Activated gamma-delta T cell (primary cell): ENCODE results near the gene PRRC2A.

Experiments
- DNase-seq: peaks from one replicate; lab custom pipeline; 2025; lab: John Stamatoyannopoulos, UW

Gene PRRC2A

DNA sequence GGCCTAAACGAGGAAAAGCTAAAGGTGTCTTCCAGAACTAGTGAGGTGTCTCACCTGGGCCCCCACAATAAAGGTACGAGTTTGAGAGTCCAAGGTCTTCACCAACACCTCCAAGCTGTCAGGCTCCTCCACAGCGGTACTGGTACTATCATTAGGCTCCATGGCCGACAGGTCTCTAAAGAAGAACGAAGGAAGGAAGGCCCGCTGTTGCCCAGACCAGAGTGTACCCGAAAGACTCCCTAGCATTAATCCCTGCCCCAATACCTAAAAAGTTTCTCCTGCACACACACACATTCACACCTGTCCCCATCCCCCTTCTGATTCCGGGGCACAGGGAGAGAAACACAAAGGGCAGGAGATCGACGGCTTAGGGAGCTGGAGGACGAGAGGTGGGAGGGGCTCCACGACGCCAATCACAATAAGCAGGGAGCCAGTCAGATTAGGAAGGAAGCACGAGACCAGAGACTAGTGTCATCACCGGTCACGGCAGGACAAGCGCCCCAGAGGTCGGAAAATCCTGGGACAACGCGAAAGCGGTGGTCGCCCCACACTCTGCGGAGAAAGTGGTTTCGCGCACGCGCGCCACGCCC lies 31.2 kb downstream of the PRRC2A start:
- DNase-seq = no peak

DNA sequence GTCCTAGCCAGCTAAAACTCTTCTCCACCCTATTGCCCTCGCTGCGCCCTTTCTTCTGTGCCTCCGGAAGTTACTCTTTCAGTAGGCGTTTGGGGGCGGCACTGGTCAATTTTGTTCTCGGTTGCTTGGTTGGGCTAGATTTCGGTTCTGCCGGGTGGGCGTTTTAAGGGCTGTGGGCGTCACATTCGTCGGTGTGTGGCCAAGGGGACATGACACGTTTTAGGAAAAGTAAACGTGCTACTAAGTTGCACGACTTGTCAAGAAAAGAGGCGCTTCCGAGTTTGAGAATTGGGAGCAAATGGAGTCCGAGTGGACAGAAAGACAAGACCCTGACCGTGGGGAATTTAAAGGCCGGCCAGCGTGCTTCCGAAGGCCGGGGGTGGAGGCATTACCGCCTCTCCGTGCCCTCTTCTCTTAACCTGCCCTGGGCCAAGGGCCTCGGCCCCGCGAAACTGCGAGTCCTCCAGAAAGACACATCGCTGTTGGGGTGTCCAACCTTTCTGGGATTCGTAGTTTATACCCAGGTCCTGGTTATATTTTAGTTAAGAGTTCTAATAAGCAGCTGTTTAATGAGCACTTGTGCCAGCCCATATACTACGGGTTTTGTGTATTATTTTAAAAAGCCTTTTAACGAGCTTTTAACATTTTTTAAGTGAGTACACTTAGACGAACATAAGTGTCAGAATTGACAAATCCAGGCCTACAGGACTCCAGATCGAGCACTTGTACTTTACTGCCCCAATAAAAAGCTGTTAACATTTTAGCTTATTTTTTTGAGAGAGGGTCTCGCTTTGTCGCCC lies 32.6 kb downstream of the PRRC2A start:
- no peak for DNase-seq

DNA sequence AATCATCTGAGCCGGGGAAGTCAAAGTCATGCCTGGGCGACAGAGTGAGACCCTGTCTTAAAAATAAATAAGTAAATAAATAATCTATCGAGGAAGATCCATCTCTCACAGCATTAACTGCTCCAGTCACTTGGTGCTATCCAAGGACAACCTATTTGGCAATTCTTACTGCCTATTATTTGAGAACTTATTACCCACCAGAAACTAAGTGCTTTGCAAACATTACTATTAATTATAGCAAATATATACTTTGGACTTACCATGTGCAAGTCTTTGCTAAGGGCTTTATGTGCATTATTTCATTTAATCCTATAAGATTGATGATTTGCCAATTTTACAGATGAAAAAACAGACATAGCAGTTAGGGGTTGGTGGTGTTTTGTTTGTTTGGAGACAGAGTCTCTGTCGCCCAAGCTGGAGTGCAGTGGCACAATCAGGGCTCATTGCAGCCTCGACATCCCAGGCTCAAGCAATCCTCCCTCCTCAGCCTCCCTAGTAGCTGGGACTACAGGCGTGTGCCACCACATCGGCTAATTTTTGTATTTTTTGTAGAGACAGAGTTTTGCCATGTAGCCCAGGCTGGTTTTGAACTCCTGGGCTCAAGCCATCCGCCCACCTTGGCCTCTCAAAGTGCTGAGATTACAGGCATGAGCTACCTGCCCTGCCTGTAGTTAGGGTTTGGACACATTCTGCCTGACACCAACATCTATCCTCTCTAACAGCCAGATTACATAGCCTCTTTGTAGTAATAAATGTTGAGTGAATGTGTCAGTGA lies 34.2 kb downstream of the PRRC2A start:
- DNase-seq = no peak

DNA sequence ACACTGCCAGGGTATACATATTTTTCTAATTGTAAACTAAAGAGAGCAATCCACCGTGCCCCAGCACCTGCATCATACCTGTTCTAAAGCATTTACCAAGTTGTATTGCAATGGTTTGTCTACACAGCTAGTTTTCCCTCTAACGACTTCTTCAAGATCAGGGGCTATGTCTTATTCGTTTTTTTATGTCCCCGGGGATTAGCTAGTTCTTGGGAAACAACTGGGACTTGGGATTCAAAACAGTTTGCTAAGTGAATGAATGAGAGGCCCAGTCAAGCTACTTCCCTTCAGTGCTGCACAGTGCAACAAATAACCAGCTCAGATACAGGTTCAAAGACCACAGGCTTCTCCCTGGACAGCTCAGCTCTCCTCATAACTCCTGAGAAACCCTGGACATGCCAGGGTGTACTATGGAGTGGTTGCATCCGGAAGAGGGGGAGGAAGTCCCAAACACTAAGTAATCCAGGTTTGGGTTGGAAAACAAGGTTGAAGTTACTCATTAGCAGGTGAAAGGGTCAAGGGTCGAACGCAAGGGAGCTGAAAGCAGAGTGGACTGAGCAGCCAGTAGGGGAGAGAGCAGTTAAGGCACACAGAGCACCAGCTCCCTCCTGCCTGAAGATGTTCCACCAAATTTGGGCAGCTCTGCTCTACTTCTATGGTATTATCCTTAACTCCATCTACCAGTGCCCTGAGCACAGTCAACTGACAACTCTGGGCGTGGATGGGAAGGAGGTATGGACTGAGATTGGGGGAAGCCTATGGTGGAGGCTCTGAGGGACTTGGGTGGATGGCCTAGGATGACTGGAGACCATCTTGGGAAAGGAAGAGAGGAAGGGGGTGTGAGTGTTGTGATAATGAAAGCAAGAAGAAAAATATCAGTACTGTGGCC lies 35.1 kb downstream of the PRRC2A start, which contains the start of gene APOM:
TSS of gene APOM (plus strand) at position 546 of the 889 bp plus-strand sequence. CDS start at position 619, 73 bp downstream.
- DNase-seq = no peak

DNA sequence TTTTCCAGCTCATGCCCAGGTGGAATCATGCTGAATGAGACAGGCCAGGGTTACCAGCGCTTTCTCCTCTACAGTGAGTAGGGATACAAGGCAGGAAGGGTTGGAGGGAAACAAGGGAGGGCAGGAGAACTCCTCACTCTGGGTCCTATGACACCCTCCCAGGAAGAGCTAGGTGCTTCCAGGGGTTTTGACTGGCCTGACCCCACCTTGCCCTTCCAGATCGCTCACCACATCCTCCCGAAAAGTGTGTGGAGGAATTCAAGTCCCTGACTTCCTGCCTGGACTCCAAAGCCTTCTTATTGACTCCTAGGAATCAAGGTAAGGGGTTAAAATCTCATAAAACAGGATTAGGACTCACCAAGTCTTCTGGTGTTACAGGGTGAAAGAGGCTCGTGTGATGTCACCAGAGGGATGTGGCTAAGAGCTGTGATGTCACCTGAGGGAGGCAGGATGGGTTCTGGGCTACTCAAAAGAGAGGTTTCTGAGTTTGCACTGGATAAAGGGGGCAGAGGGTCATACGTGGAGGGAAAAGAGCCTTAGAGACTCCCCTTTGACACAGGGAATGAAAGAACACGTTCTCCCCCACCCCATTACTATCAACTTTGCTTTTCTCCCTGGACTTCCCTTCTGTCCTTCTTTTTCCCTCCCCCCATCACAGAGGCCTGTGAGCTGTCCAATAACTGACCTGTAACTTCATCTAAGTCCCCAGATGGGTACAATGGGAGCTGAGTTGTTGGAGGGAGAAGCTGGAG lies 37.1 kb downstream of the PRRC2A start:
- DNase-seq = no peak

DNA sequence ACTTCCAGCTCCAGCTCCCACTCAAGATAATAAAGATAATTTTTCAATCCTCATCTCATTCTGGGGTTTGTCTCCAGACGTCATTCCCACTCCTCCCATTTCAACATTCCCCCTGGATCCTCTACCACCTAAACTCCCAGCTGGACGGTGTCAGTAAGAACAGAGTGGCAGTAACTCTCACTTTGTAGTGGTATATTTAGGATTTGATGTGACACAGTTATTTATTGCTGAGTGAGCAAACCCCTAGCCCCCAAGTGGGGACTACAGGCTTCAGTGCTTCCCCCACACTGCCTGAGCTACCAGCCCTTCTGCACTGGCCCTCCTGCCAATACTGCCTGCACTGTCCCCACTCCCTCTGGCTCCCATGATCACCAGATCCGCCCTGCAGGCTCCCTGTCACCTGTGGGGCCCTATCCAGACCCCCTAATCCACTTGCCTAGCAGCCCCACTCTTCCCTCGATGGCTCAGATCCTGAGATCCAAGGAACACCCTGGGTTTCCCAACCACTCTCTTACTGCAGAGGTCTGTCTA lies 37.7 kb downstream of the PRRC2A start:
- DNase-seq = no peak

DNA sequence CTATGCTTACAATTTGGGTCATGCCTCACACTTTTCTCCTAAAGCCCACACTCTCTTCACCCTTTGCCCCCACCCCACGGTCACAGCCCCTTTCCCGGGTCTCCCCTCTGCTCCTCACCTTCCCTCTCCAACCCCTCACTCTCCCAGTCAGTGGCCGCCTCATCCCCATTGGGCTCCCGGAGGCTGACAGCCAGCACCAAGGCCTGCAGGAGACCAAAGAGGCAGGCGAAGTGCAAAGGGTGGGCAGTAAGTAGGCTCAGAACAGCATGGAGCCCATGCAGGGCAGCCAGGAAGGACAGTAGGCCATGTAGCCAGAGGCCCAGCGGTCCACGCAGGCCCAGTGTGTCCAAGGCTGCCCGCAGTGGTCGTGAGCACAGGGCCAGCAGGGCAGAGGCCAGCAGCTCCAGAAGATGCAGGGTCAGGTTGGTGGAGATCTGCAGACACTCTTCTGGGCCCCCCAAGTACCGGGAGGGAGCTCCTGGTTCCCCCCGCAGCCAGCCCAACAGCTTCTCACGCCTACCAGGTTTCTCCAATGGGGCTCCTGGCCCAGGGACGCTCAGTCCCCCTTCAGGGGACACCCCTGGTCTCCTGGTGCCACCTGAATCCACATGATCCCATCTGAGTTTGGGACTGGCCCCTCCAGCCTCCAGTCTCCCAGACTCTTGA lies 38.6 kb downstream of the PRRC2A start:
- DNase-seq = no peak

DNA sequence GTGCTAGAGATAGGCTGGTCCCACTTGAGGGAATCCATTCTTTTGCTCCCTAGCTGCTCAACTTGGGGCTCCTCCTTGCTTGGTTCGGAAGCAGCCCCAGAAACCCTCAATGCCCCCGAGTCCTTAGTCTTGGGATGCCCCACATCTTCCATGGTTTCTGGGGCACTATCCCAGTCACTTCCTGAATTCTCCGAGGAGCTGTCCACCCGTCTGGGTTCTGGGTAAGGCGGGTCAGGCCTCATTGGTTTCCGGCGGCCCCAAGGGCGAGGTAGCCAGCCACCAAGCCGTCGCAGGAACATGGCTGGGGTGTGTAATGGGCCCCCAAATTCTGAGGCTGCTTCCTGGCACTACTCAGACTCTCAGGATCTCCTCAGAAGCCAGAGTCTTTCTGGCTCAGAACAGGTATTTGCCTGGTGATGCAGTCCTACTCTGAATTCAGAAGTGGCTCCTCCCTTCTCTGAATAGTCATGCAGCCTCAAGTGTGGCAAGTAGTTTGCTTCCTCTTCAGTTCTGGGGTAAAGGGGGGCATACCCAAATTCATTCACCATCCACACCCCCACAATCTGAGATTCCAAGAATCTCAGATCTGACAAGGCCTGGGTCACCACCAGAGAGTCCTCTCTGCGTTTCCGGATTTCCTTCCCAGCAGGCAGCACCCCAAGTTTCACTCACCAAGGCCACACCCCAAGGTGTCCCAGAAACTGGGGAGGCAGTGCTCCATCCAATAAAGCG lies 39.3 kb downstream of the PRRC2A start:
- no peak for DNase-seq

DNA sequence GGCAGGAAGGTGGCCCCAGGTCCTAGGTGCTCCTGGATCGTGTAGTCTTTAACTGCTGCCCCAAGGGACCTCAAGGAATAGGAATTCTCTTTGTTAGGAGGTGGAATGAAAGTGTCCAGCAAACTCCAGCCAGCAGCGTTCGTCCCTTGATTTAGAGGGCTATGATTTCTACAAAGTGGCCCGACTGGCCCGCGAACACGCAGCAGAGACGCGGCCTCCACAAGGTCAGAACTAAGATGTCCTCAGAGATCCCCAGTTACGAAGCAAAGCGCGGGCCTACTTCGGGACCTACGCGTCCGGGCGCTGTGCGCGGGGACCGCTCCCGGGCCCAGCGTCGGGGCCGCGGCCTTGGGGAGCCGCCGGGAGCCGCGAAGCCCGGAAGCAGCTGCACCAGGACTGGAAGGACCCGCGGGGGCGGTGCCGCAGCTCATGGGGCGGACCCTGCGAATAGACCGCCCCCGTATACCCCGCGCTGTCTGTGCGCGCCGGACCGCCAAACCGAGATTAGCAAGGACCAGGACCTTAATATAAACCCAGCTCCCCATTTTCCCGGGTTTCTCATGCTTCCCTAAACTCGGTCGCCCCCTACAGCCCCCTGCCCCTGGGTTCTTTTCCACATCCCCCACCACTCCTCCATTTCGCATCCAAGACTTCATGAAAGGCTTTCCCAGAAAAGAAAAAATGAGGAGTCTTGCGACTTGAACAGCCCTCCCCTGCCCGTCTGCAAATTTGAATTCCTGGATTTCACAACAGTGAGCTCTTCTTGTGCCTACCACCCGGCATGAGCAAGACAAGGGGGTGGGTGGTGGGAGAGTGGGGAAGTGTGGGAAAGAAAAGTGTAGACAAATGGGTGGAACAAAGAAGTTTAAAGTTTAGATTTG lies 40.1 kb downstream of the PRRC2A start, which contains the start of gene C6orf47:
TSS of gene C6orf47 (minus strand) at position 398 of the 881 bp plus-strand sequence. CDS start 831 bp downstream, outside the sequence.
- DNase-seq = peak; percentile 66

DNA sequence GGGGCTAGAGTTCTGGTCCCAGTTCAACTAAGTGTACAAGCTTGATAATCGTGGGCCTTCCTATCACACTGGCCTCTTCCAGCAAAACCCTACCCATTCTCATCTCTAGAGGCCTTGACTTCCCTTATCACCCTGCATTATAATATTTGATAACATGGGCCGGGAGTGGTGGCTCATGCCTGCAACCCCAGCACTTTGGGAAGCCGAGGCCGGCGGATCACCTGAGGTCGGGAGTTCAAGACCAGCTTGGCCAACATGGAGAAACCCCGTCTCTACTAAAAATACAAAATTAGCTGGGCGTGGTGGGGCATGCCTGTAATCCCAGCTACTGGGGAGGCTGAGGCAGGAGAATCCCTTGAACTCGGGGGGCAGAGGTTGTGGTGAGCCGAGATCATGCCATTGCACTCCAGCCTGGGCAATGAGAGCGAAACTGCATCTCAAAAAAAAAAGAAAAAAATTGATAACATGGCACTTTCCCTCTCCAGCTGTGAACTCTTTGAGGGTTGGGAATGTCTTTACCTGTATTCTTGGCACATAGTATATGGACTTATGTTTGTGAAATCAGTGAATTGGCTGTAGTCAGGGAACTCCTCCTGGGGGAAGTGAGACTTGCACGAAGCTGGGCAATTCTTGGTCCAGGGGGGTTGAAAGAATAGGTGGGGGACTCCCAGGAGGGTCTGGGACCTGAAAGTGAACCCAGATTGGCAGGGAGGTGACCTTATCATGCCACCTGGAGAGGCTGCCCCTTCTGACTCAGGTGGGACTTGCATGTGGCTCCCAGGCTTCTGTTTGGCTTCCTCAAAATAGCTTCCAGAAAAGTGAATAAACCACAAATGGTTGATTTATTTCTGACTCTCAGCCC lies 41.0 kb downstream of the PRRC2A start:
- DNase-seq = no peak

DNA sequence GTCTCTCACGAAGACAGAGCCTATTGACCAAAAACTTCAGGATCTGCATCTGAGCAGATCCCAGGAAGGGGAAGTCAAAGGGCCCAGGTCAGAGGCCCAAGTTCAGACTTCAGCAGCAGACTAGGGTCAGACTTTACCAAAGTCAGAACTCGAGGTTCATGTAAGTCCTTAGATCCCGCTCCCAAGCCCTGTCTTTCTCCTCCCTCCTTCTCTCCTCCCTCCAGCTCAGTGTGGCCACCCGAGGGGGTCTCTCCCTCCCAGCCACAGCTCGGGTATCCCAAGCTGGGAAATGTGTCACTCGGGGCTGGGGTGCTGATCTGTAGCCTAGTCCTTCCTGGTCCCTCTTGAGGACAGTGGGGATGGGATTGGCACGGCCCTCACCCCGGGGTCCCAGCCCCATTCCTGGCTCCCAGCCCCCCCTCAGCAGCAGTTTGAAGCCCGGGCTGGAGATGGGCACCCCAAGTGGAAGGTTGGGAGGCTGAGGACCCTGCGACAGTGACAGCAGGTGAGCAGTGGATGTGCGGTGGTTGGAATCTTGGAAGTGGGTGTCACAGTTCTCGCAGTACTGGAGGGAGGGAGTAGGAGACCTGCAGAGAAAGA lies 41.7 kb downstream of the PRRC2A start:
- DNase-seq = no peak

DNA sequence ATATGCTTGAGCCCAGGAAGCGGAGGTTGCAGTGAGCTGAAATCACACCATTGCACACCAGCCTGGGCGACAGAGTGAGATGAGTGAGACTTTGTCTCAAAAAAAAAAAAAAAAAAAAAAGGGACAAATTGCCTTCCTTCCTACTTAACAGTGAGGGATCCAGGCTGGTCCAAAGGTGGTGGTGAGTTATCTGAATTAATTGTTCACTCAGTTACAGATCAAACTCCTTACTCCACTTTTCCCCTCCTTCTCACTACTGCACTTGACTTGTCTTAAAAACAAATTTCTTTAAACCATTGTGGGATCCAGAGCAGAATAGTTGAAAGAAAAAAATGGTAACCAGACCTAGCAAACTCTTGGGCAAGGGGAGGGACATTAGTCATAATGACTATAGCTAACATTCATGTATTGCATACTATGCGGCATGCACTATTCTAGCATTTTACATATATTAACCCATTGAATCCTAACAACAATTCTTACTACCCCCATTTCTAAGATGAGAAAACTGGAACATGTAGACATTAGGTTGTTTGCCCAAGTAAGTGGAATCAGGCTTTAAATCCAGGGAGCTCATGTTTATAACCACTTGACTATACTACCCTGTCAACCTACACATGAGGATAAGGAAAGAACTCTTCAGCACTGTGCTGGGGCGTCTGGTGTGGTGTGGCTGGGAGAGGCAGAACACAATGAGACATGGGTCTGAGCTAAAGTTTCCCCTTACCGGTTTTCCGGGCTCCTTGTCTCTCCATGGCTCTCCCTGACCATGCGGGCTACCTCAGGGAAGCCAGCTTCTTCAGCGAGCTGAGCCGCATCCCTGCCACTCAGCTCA lies 42.8 kb downstream of the PRRC2A start:
- DNase-seq = no peak

DNA sequence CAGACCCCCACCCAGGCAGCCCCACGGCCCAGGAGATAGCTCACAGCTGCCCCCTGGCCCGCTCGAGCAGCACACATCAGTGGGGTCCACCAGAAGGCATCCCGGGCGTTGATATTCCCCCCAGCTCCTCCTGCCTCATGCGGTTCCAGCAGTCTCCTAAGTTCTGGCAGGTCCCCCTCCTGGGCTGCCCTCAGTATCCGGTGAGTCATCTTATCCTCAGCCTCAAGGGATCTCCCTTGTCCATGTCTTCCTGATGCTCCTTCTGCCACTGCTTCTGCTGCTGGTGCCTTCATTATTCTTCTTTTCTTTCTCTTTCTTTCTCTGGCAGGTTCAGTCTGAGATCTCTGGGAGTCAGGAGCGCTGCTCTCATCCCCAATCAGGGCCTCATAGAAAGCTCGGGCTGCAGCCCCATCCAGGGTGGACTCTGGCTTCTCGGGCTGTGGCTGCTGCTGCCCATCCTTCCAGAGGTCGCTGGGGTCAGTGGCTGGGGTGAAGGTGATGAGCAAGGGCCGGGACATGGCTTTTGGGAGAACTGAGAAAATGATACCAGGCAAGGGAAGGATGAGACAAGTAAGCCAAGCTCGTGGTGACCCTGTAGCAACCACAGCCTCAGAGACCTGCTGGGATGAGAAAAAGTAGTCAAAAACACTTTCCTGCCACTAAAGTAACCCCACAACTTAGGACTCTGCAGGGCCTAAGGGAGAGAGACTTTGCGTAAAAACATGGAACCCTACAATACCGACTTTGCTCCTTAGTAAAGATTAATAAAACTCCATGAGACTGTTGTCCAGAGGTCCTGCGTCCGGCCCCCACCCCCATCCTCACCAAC lies 43.7 kb downstream of the PRRC2A start:
- DNase-seq = no peak

DNA sequence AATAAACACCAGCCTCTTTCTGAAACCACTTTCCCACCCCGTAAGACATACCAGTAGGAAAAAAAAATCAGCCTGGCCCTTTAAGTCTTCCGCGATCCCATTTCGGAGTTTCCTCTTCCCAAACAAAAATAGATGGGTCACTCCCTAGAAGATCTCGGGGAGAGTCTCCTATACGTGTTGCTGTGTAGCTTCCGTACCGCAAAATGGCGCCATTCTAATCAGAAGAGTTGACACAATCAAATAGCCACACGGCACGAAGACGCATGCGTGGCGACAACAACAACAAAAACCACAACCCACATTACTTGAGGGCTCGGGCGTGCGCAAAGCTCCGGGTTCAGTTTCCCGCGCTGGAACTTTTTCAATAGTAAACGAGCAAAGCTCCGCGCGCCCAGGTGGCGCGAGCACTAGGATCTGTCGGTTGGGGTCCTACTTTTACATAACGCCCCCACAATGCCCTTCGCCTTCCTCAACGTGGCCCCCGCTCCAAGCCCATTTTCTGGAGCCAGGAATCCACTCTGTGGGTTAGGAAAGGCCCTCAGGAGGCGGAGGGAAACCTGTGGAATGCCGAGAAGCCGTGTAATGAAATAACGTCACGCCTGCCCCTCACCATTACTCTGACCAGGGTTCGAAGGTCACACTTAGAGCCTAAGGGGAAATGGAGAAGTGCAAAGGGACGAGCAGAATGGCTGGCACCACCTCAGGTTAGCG lies 44.4 kb downstream of the PRRC2A start, which contains the start of gene GPANK1:
TSS of gene GPANK1 (minus strand) at position 208 of the 711 bp plus-strand sequence. CDS start 519 bp downstream, outside the sequence.
- peak; percentile 34 for DNase-seq
